ENCODE results near the gene TMEM121.
"Not testable (repeated sequence)": the region's sequence is repeated elsewhere in the genome, so short reads cannot be mapped to it uniquely, and the experiment has no call there.

Gene TMEM121

GRCh38 chr14:105566248-105567163 lies 40.1 kb downstream of the TMEM121 start:
- H3K4me3 ChIP-seq (replicated peaks; ENCODE audit: low read depth, low read length); DNase-seq (ENCODE audit: extremely low read depth, low read depth): not testable (repeated sequence)

- not testable (repeated sequence) for H3K4me3 ChIP-seq (replicated peaks; ENCODE audit: low read depth, low read length); DNase-seq (ENCODE audit: extremely low read depth, low read depth)
Observed at GRCh38 chr14:105567164-105568103, 41.1 kb downstream of the TMEM121 start.

- DNase-seq (ENCODE audit: extremely low read depth, low read depth); H3K4me3 ChIP-seq (replicated peaks; ENCODE audit: low read depth, low read length): not testable (repeated sequence)
Observed at GRCh38 chr14:105568140-105568843, 41.9 kb downstream of the TMEM121 start.

GRCh38 chr14:105568859-105569766 lies 42.7 kb downstream of the TMEM121 start:
- TF ChIP-seq CTCF (IDR thresholded peaks at IDR 0.05; ENCODE audit: low read depth, low read length, missing control alignments), result no peak
- no peak overlapping the region for H3K4me3 ChIP-seq (replicated peaks; ENCODE audit: low read depth, low read length)
- DNase-seq (ENCODE audit: extremely low read depth, low read depth), result no peak

GRCh38 chr14:105570482-105570881 lies 44.1 kb downstream of the TMEM121 start:
- no peak overlapping the region for H3K4me3 ChIP-seq (replicated peaks; ENCODE audit: low read depth, low read length)
- DNase-seq (ENCODE audit: extremely low read depth, low read depth), result no peak
- no peak for TF ChIP-seq CTCF (IDR thresholded peaks at IDR 0.05; ENCODE audit: low read depth, low read length, missing control alignments)

GRCh38 chr14:105571181-105571951 lies 45.0 kb downstream of the TMEM121 start:
- H3K4me3 ChIP-seq (replicated peaks; ENCODE audit: low read depth, low read length); DNase-seq (ENCODE audit: extremely low read depth, low read depth): not testable (repeated sequence)

- DNase-seq (ENCODE audit: extremely low read depth, low read depth); H3K4me3 ChIP-seq (replicated peaks; ENCODE audit: low read depth, low read length): not testable (repeated sequence)
Observed at GRCh38 chr14:105572063-105572462, 45.7 kb downstream of the TMEM121 start.

- not testable (repeated sequence) for H3K4me3 ChIP-seq (replicated peaks; ENCODE audit: low read depth, low read length); DNase-seq (ENCODE audit: extremely low read depth, low read depth)
Observed at GRCh38 chr14:105573841-105574240, 47.5 kb downstream of the TMEM121 start.

GRCh38 chr14:105574411-105574810 lies 48.0 kb downstream of the TMEM121 start:
- DNase-seq (ENCODE audit: extremely low read depth, low read depth); H3K4me3 ChIP-seq (replicated peaks; ENCODE audit: low read depth, low read length): not testable (repeated sequence)

GRCh38 chr14:105575016-105575700 lies 48.8 kb downstream of the TMEM121 start:
- not testable (repeated sequence) for DNase-seq (ENCODE audit: extremely low read depth, low read depth); H3K4me3 ChIP-seq (replicated peaks; ENCODE audit: low read depth, low read length)

Measured in HFF-Myc (cell line).